Kidney (tissue), 14 donors: Measurements from ENCODE around the gene LPIN1. TPM values are rescaled to one million over a fixed set of nuclear protein-coding genes. Genes with fewer than 3 reads are reported as not detected.

ENCODE experiments used
- DNase-seq, 5 donors: peaks; one replicate each; pipeline ENCODE4 v3.0.0-alpha.2; 2013 to 2020
- FAIRE-seq: peaks from 2 replicates; lab custom pipeline; 2012; peaks lifted over from hg19 to GRCh38; lab: Jason Lieb, UNC
- H3K27ac ChIP-seq, 2 donors: one replicate each; pipeline ENCODE4 v1.7.0; 2013; ENCODE audit warnings: low read depth in 2 of 2, low read length in 2 of 2, inconsistent platforms in 1 of 2
- H3K27me3 ChIP-seq: one replicate; pipeline ENCODE4 v1.7.1; 2013; ENCODE audit warnings: low read length, inconsistent platforms; ENCODE audit not compliant: control insufficient read depth, insufficient read depth
- H3K36me3 ChIP-seq, 3 donors: one replicate each; pipeline versions ENCODE4 v1.7.0 to v1.7.1; 2013; ENCODE audit warnings: low read length in 3 of 3, control low read depth in 1 of 3, inconsistent platforms in 1 of 3; ENCODE audit not compliant: insufficient read depth in 3 of 3, control insufficient read depth in 2 of 3
- H3K4me1 ChIP-seq, 3 donors: one replicate each; pipeline versions ENCODE4 v1.7.0 to v1.7.1; 2013; ENCODE audit warnings: low read length in 3 of 3, inconsistent platforms in 1 of 3, low read depth in 1 of 3; ENCODE audit not compliant: control insufficient read depth in 2 of 3, insufficient read depth in 2 of 3
- H3K4me3 ChIP-seq, 3 donors: one replicate each; pipeline versions ENCODE4 v1.7.0 to v1.8.1; 2013; ENCODE audit warnings: low read length in 3 of 3, control low read depth in 1 of 3, inconsistent platforms in 1 of 3
- H3K9ac ChIP-seq, 3 donors: one replicate each; pipeline versions ENCODE4 v1.7.0 to v1.7.1; 2013; ENCODE audit warnings: low read length in 3 of 3, control low read depth in 1 of 3, inconsistent platforms in 1 of 3
- H3K9me3 ChIP-seq, 3 donors: one replicate each; pipeline versions ENCODE4 v1.7.0 to v1.7.1; 2013; ENCODE audit warnings: low read length in 3 of 3, control low read depth in 1 of 3, inconsistent platforms in 1 of 3; ENCODE audit not compliant: control insufficient read depth in 2 of 3, insufficient read depth in 1 of 3
- intact Hi-C: fragments of 100-400 bp; cut with DNase I; formaldehyde crosslinking; loops from one replicate; pipeline ENCODE4 v1.11.1; 2022
- polyA plus RNA-seq: library from polyadenylated mRNA; stranded (reverse); fragments of 350-450 nt; fragmentation: Illumina TruSeq; extraction: RNeasy Lipid Tissue Mini Kit (QIAGEN cat#74804); gene quantifications from one replicate; pipeline ENCODE4 v1.2.3, GENCODE V29; 2014; ENCODE audit warnings: low read depth, low replicate concordance; ENCODE audit not compliant: insufficient read depth
- total RNA-seq: library from RNA; stranded (reverse); fragmentation: NEBNext Ultra II Directional; extraction: Animal tissue kit (Norgen Biotek cat#: 25700); gene quantifications from one replicate; pipeline ENCODE4 v1.2.1, GENCODE V29; 2021
- TF ChIP-seq, protein P1 (sequence below): IDR thresholded peaks from 3 replicates; pipeline ENCODE4 v1.5.1; 2012; ENCODE audit warnings: mild to moderate bottlenecking, moderate library complexity, borderline replicate concordance; ENCODE audit not compliant: insufficient read depth; ENCODE audit errors: extremely low read depth
- donor health status: control.
- donor health status: control.
- donor health status: control.
- donor health status: control.
- donor health status: control.
- donor health status: DM: yes; HTN: yes; CAD: no.
- donor health status: Normal renal cell carcinoma (clear cell type).

LPIN1 gene
- total and polyA plus RNA-seq, 2 donors from 2014 or later, result 11.8 to 36.8 TPM

DNA sequence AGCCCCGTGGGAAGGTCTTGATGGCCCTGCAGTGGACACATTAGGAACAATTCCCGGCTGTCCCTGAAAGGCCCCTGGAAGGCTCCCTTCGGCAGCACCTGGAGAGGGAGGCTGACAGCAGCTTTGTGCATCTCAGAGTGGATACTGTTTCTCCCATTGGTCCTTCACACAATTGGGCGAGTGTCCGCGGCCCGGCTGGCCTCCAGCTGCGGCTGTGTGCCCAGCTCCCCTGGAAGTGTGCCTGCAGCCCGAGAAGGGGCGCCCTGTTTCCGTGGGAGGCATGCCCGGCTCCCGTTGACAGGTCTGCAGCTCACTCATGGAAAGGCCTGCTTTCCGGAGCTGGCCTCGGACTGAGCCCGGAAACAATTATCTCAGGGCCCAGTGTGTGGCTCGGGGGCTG, 103.7 kb downstream of the LPIN1 start:
- TF ChIP-seq, protein P1, sequence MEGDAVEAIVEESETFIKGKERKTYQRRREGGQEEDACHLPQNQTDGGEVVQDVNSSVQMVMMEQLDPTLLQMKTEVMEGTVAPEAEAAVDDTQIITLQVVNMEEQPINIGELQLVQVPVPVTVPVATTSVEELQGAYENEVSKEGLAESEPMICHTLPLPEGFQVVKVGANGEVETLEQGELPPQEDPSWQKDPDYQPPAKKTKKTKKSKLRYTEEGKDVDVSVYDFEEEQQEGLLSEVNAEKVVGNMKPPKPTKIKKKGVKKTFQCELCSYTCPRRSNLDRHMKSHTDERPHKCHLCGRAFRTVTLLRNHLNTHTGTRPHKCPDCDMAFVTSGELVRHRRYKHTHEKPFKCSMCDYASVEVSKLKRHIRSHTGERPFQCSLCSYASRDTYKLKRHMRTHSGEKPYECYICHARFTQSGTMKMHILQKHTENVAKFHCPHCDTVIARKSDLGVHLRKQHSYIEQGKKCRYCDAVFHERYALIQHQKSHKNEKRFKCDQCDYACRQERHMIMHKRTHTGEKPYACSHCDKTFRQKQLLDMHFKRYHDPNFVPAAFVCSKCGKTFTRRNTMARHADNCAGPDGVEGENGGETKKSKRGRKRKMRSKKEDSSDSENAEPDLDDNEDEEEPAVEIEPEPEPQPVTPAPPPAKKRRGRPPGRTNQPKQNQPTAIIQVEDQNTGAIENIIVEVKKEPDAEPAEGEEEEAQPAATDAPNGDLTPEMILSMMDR, result no peak
- Histone ChIP-seq H3K27ac (no peak overlapping the region), H3K4me1 (no peaks in the 10 kb centered on the region), H3K9me3 (no peaks in the 10 kb centered on the region), H3K36me3 (no peaks in the 10 kb centered on the region), H3K4me3 (no peak overlapping the region), H3K27me3 (no peaks in the 10 kb centered on the region), H3K9ac (no peak overlapping the region)
- no peak for FAIRE-seq
- peak in 1 of 5 donors; percentile 16 for DNase-seq
- intact Hi-C loops, result no loop called here

DNA sequence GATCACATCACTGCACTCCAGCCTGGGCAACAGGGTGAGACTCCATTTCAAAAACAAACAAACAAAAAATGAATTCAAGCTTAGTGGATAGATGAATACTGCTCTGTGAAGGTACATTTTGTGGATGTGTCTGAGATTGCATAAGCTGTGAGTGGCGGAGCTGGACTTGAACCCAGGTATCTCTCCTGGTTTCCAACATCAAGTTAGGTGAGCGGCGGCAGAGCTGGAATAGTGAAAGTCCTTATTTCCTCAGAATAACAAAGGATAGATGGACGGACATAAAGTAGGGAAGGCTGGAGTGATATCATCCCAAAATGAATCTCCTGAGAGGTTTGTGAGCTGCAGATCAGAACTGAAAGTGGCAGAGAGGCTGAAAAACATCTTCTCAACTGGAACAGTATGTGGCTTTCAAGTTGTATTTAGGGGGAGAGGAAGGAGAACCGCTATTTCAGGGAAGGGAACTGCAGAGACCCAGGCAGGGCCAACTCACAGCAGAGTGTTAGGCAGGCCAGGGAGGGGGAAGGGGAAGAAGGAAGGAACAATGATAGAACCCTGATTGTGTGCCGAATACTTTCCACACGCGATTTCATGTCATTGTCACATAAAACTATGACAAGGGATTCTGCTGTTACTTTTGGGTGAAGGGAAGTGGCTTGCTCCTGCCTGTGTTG, 106.2 kb downstream of the LPIN1 start:
- H3K27me3 ChIP-seq, result no peaks in the 10 kb centered on the region
- H3K4me1 ChIP-seq, result no peaks in the 10 kb centered on the region
- intact Hi-C loops, result no loop called here
- no peaks in the 10 kb centered on the region for H3K9me3 ChIP-seq
- FAIRE-seq (no peak), DNase-seq (no peak)
- H3K9ac ChIP-seq, result no peak overlapping the region
- TF ChIP-seq, protein P1, result no peak
- H3K27ac ChIP-seq, result no peak overlapping the region
- no peak overlapping the region for H3K4me3 ChIP-seq
- H3K36me3 ChIP-seq, result no peaks in the 10 kb centered on the region

DNA sequence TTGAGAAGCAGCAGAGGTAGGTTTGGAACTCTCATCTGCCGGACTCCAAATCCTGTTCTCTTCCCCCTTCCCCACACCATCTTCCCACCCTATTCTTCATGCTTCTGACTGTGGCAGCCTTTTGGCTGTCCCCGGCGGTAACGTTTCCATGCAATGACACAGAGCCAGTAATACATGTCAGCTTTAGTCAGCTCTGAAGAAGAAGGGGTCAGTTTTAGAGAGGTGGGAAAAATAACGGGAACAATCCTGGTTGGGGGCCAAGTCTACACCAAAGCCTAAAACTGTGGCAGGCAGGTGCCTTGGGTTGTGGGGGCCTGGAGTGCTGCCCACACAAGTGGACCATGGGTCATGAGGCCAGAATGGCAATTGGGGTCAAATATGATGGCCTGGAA, 106.8 kb downstream of the LPIN1 start:
- H3K4me1 ChIP-seq, result no peaks in the 10 kb centered on the region
- no peak overlapping the region for H3K4me3 ChIP-seq
- intact Hi-C loops, result no loop called here
- DNase-seq (no peak), FAIRE-seq (no peak)
- no peaks in the 10 kb centered on the region for H3K9me3 ChIP-seq
- H3K27ac ChIP-seq, result no peak overlapping the region
- TF ChIP-seq, protein P1, result no peak
- H3K27me3 ChIP-seq, result no peaks in the 10 kb centered on the region
- H3K36me3 ChIP-seq, result no peaks in the 10 kb centered on the region
- H3K9ac ChIP-seq, result no peak overlapping the region
